ENCODE measurements around the gene LRRC61.
A peak's percentile ranks its signal among the peaks of the same experiment; 100 is the strongest.

GRCh38 chr7:150333659-150334058 lies 10.5 kb downstream of the LRRC61 start:
- TF ChIP-seq POLR2AphosphoS5 (IDR thresholded peaks at IDR 0.05; ENCODE audit: low read depth): 0 out of 2 replicates have a peak, but pooled peaks have one; percentile 1
- TF ChIP-seq, protein P1, sequence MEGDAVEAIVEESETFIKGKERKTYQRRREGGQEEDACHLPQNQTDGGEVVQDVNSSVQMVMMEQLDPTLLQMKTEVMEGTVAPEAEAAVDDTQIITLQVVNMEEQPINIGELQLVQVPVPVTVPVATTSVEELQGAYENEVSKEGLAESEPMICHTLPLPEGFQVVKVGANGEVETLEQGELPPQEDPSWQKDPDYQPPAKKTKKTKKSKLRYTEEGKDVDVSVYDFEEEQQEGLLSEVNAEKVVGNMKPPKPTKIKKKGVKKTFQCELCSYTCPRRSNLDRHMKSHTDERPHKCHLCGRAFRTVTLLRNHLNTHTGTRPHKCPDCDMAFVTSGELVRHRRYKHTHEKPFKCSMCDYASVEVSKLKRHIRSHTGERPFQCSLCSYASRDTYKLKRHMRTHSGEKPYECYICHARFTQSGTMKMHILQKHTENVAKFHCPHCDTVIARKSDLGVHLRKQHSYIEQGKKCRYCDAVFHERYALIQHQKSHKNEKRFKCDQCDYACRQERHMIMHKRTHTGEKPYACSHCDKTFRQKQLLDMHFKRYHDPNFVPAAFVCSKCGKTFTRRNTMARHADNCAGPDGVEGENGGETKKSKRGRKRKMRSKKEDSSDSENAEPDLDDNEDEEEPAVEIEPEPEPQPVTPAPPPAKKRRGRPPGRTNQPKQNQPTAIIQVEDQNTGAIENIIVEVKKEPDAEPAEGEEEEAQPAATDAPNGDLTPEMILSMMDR (conservative IDR thresholded peaks at IDR 0.05; ENCODE audit: low read depth in 2 of 2): no peak
- TF ChIP-seq EZH2 (IDR thresholded peaks at IDR 0.05; ENCODE audit: low read depth, unreplicated experiment): no peak
- no peak for TF ChIP-seq EZH2phosphoT487 (IDR thresholded peaks at IDR 0.05; ENCODE audit: unreplicated experiment)
- TF ChIP-seq, protein P2, sequence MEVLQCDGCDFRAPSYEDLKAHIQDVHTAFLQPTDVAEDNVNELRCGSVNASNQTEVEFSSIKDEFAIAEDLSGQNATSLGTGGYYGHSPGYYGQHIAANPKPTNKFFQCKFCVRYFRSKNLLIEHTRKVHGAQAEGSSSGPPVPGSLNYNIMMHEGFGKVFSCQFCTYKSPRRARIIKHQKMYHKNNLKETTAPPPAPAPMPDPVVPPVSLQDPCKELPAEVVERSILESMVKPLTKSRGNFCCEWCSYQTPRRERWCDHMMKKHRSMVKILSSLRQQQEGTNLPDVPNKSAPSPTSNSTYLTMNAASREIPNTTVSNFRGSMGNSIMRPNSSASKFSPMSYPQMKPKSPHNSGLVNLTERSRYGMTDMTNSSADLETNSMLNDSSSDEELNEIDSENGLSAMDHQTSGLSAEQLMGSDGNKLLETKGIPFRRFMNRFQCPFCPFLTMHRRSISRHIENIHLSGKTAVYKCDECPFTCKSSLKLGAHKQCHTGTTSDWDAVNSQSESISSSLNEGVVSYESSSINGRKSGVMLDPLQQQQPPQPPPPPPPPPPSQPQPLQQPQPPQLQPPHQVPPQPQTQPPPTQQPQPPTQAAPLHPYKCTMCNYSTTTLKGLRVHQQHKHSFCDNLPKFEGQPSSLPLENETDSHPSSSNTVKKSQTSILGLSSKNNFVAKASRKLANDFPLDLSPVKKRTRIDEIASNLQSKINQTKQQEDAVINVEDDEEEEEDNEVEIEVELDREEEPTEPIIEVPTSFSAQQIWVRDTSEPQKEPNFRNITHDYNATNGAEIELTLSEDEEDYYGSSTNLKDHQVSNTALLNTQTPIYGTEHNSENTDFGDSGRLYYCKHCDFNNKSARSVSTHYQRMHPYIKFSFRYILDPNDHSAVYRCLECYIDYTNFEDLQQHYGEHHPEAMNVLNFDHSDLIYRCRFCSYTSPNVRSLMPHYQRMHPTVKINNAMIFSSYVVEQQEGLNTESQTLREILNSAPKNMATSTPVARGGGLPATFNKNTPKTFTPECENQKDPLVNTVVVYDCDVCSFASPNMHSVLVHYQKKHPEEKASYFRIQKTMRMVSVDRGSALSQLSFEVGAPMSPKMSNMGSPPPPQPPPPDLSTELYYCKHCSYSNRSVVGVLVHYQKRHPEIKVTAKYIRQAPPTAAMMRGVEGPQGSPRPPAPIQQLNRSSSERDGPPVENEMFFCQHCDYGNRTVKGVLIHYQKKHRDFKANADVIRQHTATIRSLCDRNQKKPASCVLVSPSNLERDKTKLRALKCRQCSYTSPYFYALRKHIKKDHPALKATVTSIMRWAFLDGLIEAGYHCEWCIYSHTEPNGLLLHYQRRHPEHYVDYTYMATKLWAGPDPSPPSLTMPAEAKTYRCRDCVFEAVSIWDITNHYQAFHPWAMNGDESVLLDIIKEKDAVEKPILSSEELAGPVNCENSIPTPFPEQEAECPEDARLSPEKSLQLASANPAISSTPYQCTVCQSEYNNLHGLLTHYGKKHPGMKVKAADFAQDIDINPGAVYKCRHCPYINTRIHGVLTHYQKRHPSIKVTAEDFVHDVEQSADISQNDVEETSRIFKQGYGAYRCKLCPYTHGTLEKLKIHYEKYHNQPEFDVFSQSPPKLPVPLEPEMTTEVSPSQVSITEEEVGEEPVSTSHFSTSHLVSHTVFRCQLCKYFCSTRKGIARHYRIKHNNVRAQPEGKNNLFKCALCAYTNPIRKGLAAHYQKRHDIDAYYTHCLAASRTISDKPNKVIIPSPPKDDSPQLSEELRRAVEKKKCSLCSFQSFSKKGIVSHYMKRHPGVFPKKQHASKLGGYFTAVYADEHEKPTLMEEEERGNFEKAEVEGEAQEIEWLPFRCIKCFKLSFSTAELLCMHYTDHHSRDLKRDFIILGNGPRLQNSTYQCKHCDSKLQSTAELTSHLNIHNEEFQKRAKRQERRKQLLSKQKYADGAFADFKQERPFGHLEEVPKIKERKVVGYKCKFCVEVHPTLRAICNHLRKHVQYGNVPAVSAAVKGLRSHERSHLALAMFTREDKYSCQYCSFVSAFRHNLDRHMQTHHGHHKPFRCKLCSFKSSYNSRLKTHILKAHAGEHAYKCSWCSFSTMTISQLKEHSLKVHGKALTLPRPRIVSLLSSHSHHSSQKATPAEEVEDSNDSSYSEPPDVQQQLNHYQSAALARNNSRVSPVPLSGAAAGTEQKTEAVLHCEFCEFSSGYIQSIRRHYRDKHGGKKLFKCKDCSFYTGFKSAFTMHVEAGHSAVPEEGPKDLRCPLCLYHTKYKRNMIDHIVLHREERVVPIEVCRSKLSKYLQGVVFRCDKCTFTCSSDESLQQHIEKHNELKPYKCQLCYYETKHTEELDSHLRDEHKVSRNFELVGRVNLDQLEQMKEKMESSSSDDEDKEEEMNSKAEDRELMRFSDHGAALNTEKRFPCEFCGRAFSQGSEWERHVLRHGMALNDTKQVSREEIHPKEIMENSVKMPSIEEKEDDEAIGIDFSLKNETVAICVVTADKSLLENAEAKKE (CRISPR knock-in tag; IDR thresholded peaks at IDR 0.05): no peak
- TF ChIP-seq ETS1 (IDR thresholded peaks at IDR 0.05): no peak
- TF ChIP-seq, protein P3, sequence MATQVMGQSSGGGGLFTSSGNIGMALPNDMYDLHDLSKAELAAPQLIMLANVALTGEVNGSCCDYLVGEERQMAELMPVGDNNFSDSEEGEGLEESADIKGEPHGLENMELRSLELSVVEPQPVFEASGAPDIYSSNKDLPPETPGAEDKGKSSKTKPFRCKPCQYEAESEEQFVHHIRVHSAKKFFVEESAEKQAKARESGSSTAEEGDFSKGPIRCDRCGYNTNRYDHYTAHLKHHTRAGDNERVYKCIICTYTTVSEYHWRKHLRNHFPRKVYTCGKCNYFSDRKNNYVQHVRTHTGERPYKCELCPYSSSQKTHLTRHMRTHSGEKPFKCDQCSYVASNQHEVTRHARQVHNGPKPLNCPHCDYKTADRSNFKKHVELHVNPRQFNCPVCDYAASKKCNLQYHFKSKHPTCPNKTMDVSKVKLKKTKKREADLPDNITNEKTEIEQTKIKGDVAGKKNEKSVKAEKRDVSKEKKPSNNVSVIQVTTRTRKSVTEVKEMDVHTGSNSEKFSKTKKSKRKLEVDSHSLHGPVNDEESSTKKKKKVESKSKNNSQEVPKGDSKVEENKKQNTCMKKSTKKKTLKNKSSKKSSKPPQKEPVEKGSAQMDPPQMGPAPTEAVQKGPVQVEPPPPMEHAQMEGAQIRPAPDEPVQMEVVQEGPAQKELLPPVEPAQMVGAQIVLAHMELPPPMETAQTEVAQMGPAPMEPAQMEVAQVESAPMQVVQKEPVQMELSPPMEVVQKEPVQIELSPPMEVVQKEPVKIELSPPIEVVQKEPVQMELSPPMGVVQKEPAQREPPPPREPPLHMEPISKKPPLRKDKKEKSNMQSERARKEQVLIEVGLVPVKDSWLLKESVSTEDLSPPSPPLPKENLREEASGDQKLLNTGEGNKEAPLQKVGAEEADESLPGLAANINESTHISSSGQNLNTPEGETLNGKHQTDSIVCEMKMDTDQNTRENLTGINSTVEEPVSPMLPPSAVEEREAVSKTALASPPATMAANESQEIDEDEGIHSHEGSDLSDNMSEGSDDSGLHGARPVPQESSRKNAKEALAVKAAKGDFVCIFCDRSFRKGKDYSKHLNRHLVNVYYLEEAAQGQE (IDR thresholded peaks at IDR 0.05; ENCODE audit: unreplicated experiment): no peak
- TF ChIP-seq JUNB (IDR thresholded peaks at IDR 0.05; ENCODE audit: unreplicated experiment): no peak
- TF ChIP-seq NANOG (IDR thresholded peaks at IDR 0.05; ENCODE audit: borderline replicate concordance): no peak
- no peak for TF ChIP-seq CREB1 (CRISPR knock-in tag; IDR thresholded peaks at IDR 0.05; ENCODE audit: low read depth)
